Tibial artery (tissue), 4 donors: ENCODE data around the gene MYO3B.

Source experiments
- DNase-seq, 2 donors: peaks; one replicate each; pipeline ENCODE4 v3.0.0-alpha.2; 2019
- H3K27ac ChIP-seq, 2 donors: fragments of 200-600 bp; sonication (generic) in 1 of 2; 1 replicate in 1 of 2; 2 replicates in 1 of 2; pipeline ENCODE4 v1.5.1; 2018 to 2019; ENCODE audit warnings: mild to moderate bottlenecking in 1 of 2
- H3K27me3 ChIP-seq, 2 donors: fragments of 200-600 bp; sonication (generic) in 1 of 2; one replicate each; pipeline versions ENCODE4 v1.5.1 to v1.6.0; 2016 to 2019
- H3K36me3 ChIP-seq, 3 donors: fragments of 200-600 bp; sonication (generic) in 2 of 3; one replicate each; pipeline ENCODE4 v1.5.1; 2016 to 2019; ENCODE audit warnings: mild to moderate bottlenecking in 2 of 3
- H3K4me1 ChIP-seq, 4 donors: fragments of 200-600 bp; sonication (generic) in 2 of 4; 1 replicate in 3 of 4; 2 replicates in 1 of 4; pipeline ENCODE4 v1.5.1; 2016 to 2019
- H3K4me3 ChIP-seq, 2 donors: fragments of 200-600 bp; sonication (generic) in 1 of 2; 1 replicate in 1 of 2; 2 replicates in 1 of 2; pipeline ENCODE4 v1.5.1; 2018 to 2019; ENCODE audit warnings: mild to moderate bottlenecking in 2 of 2
- H3K9me3 ChIP-seq, 3 donors: fragments of 200-600 bp; sonication (generic) in 1 of 3; one replicate each; pipeline ENCODE4 v1.5.1; 2016 to 2019
- intact Hi-C: fragments of 100-400 bp; cut with DNase I; formaldehyde crosslinking; loops from one replicate; pipeline ENCODE4 v1.15.0; 2023; ENCODE audit warnings: low total_unique reads
- TF ChIP-seq, protein P1 (sequence below), 2 experiments: fragments of 200-600 bp in 1 of 2; fragments of 450-650 bp in 1 of 2; IDR thresholded peaks; one replicate each; pipeline ENCODE4 v1.5.1; 2017 to 2019; ENCODE audit warnings: antibody characterized with exemption in 2 of 2, mild to moderate bottlenecking in 1 of 2, moderate library complexity in 1 of 2

The MYO3B gene

DNA sequence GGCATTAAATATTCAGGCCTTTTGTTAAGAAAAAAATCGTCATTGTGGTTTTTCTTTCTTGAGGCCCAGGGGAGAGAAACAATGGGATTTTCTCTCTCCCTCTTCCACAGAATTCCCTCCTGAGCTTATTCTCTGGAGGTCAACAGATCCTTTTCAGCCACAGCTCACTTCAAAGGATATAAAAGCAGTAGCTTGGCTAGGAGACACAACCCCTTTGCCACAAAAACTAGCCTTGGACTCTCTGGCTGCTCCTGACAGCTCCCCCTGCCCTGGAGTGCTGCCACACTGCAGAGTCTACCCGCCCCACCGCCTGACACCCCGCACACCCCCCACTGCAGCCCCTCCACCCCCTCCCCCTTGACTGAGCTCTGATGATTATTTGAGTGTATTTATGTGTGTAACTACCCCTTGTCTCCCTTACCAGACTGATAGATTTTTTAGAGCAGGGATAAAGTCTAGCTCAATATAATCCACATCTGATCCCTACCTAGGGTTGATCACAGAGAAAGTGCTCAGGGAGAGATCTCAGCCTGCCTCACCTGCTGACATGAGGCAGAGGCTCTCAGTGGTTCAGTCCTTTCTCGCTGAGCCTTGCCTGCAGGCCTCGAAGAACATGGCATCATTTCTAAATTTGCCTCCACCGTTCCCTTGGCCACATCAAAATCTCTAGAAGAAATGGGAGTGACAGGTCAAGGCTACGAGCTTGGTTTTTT, 405.0 kb downstream of the MYO3B start:
- intact Hi-C loops: no loop called here
- H3K36me3 ChIP-seq: no peaks in the 10 kb centered on the region
- DNase-seq: no peak

GRCh38 chr2:170585067-170585466, 407.1 kb downstream of the MYO3B start:
- no peak overlapping the region for H3K4me3 ChIP-seq
- H3K4me1 ChIP-seq: no peaks in the 10 kb centered on the region
- DNase-seq: no peak
- no peaks in the 10 kb centered on the region for H3K27me3 ChIP-seq
- H3K9me3 ChIP-seq: no peaks in the 10 kb centered on the region
- H3K27ac ChIP-seq: no peak overlapping the region
- H3K36me3 ChIP-seq: no peaks in the 10 kb centered on the region
- TF ChIP-seq, protein P1, sequence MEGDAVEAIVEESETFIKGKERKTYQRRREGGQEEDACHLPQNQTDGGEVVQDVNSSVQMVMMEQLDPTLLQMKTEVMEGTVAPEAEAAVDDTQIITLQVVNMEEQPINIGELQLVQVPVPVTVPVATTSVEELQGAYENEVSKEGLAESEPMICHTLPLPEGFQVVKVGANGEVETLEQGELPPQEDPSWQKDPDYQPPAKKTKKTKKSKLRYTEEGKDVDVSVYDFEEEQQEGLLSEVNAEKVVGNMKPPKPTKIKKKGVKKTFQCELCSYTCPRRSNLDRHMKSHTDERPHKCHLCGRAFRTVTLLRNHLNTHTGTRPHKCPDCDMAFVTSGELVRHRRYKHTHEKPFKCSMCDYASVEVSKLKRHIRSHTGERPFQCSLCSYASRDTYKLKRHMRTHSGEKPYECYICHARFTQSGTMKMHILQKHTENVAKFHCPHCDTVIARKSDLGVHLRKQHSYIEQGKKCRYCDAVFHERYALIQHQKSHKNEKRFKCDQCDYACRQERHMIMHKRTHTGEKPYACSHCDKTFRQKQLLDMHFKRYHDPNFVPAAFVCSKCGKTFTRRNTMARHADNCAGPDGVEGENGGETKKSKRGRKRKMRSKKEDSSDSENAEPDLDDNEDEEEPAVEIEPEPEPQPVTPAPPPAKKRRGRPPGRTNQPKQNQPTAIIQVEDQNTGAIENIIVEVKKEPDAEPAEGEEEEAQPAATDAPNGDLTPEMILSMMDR (IDR thresholded peaks at IDR 0.05): no peak
- intact Hi-C loops: no loop called here

More for the DNA sequence above, 405.0 kb downstream of the MYO3B start:
- TF ChIP-seq, protein P1 (IDR thresholded peaks at IDR 0.05): no peak
- H3K4me1 ChIP-seq: no peaks in the 10 kb centered on the region
- no peaks in the 10 kb centered on the region for H3K9me3 ChIP-seq
- H3K27me3 ChIP-seq: no peaks in the 10 kb centered on the region
- H3K27ac ChIP-seq: no peak overlapping the region
- no peak overlapping the region for H3K4me3 ChIP-seq

GRCh38 chr2:170586571-170587095, 408.7 kb downstream of the MYO3B start:
- Histone ChIP-seq H3K27me3 (no peaks in the 10 kb centered on the region), H3K27ac (no peak overlapping the region), H3K9me3 (no peaks in the 10 kb centered on the region), H3K36me3 (no peaks in the 10 kb centered on the region), H3K4me3 (no peak overlapping the region), H3K4me1 (no peaks in the 10 kb centered on the region)
- TF ChIP-seq, protein P1 (IDR thresholded peaks at IDR 0.05): no peak
- intact Hi-C loops: no loop called here
- no peak for DNase-seq

DNA sequence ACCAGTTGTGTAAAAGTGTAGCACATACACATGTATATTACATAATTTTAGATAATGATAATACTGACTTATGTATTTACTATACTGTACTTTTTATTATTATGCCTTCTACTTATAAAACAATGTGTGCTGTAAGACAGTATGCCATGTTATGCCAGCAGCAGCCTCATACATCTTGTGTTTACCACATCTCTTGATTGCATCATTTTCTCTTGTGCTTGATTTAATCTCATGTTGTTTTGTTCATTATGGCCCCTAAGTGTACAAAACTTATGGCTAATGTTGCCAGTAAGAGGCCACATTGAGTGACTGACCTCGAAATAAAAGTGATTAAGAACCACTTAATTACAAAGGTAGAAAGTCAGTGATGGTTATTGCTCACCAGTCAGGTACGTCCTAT, 409.2 kb downstream of the MYO3B start:
- Histone ChIP-seq H3K27ac (no peak overlapping the region), H3K36me3 (no peaks in the 10 kb centered on the region), H3K4me3 (no peak overlapping the region), H3K4me1 (no peaks in the 10 kb centered on the region), H3K9me3 (no peaks in the 10 kb centered on the region), H3K27me3 (no peaks in the 10 kb centered on the region)
- TF ChIP-seq, protein P1 (IDR thresholded peaks at IDR 0.05): no peak
- no peak for DNase-seq
- intact Hi-C loops: no loop called here

- H3K27me3 ChIP-seq: no peaks in the 10 kb centered on the region
- DNase-seq: no peak
- TF ChIP-seq, protein P1 (IDR thresholded peaks at IDR 0.05): no peak
- intact Hi-C loops: no loop called here
- no peak overlapping the region for H3K4me3 ChIP-seq
- no peak overlapping the region for H3K27ac ChIP-seq
- no peaks in the 10 kb centered on the region for H3K36me3 ChIP-seq
- H3K9me3 ChIP-seq: no peaks in the 10 kb centered on the region
- H3K4me1 ChIP-seq: no peaks in the 10 kb centered on the region
Measured at GRCh38 chr2:170587922-170588321, 410.0 kb downstream of the MYO3B start.
